ENCODE data around the gene RTP3.

The RTP3 gene

GRCh38 chr3:46468753-46469600 is 28.8 kb upstream of the RTP3 start:
- no peak for DNase-seq (ENCODE audit: low read depth in 2 of 3, low spot score in 2 of 3)

- no peak for DNase-seq (ENCODE audit: low read depth in 2 of 3, low spot score in 2 of 3)
Observed at GRCh38 chr3:46469680-46470357, 28.0 kb upstream of the RTP3 start.

GRCh38 chr3:46470831-46471230 is 26.9 kb upstream of the RTP3 start:
- DNase-seq (ENCODE audit: low read depth in 2 of 3, low spot score in 2 of 3) = no peak

GRCh38 chr3:46471371-46471914 is 26.3 kb upstream of the RTP3 start:
- DNase-seq (ENCODE audit: low read depth in 2 of 3, low spot score in 2 of 3) = no peak

- DNase-seq (ENCODE audit: low read depth in 2 of 3, low spot score in 2 of 3) = no peak
Observed at GRCh38 chr3:46472736-46473135, 25.0 kb upstream of the RTP3 start.

- DNase-seq (ENCODE audit: low read depth in 2 of 3, low spot score in 2 of 3) = no peak
Observed at GRCh38 chr3:46477145-46477544, 20.6 kb upstream of the RTP3 start.

- no peak for DNase-seq (ENCODE audit: low read depth in 2 of 3, low spot score in 2 of 3)
Observed at GRCh38 chr3:46477756-46478155, 20.0 kb upstream of the RTP3 start.

- no peak for DNase-seq (ENCODE audit: low read depth in 2 of 3, low spot score in 2 of 3)
Observed at GRCh38 chr3:46478341-46478740, 19.4 kb upstream of the RTP3 start.

GRCh38 chr3:46479021-46479420 is 18.8 kb upstream of the RTP3 start:
- DNase-seq (ENCODE audit: low read depth in 2 of 3, low spot score in 2 of 3) = no peak

GRCh38 chr3:46479696-46480095 is 18.1 kb upstream of the RTP3 start:
- DNase-seq (ENCODE audit: low read depth in 2 of 3, low spot score in 2 of 3) = no peak

- DNase-seq (ENCODE audit: low read depth in 2 of 3, low spot score in 2 of 3) = no peak
Observed at GRCh38 chr3:46480491-46481195, 17.1 kb upstream of the RTP3 start.

GRCh38 chr3:46481636-46482035 is 16.1 kb upstream of the RTP3 start:
- DNase-seq (ENCODE audit: low read depth in 2 of 3, low spot score in 2 of 3) = no peak

- DNase-seq (ENCODE audit: low read depth in 2 of 3, low spot score in 2 of 3) = no peak
Observed at GRCh38 chr3:46482632-46483350, 15.0 kb upstream of the RTP3 start.

GRCh38 chr3:46483825-46484224 is 14.0 kb upstream of the RTP3 start:
- DNase-seq (ENCODE audit: low read depth in 2 of 3, low spot score in 2 of 3) = no peak

- DNase-seq (ENCODE audit: low read depth in 2 of 3, low spot score in 2 of 3) = no peak
Observed at GRCh38 chr3:46484388-46484787, 13.4 kb upstream of the RTP3 start.

- no peak for DNase-seq (ENCODE audit: low read depth in 2 of 3, low spot score in 2 of 3)
Observed at GRCh38 chr3:46484911-46485778, 12.6 kb upstream of the RTP3 start.

- no peak for DNase-seq (ENCODE audit: low read depth in 2 of 3, low spot score in 2 of 3)
Observed at GRCh38 chr3:46485779-46486175, 12.0 kb upstream of the RTP3 start.

GRCh38 chr3:46488735-46489361 is 8.9 kb upstream of the RTP3 start:
- DNase-seq (ENCODE audit: low read depth in 2 of 3, low spot score in 2 of 3) = peak; percentile 70 to 84 (median 84)

GRCh38 chr3:46489381-46489780 is 8.4 kb upstream of the RTP3 start:
- no peak for DNase-seq (ENCODE audit: low read depth in 2 of 3, low spot score in 2 of 3)

- DNase-seq (ENCODE audit: low read depth in 2 of 3, low spot score in 2 of 3) = no peak
Observed at GRCh38 chr3:46489875-46490274, 7.9 kb upstream of the RTP3 start.
